Measurements from ENCODE around the gene ZNF521.

ZNF521 gene

DNA sequence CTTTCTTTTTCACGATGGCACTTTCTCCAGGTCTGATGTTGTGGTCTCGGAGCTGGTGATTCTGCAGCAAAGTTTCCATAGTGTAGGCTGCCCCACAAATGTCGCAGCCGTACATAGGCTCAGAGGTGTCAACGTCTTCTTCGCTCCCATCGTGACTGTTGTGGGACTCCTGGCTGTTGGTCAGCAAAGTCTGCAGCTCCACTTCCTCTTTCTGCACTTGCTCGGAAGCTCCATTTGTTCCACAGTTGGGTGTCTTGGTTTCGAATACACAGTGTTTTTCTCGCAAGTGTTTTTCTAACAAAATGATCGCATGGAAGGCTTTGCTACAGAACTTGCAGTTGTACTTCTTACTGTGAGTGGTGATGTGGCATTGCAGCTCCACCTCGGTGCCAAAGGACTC lies 126.8 kb downstream of the ZNF521 start:
- DNase-seq (ENCODE audit: low spot score) = no peak

DNA sequence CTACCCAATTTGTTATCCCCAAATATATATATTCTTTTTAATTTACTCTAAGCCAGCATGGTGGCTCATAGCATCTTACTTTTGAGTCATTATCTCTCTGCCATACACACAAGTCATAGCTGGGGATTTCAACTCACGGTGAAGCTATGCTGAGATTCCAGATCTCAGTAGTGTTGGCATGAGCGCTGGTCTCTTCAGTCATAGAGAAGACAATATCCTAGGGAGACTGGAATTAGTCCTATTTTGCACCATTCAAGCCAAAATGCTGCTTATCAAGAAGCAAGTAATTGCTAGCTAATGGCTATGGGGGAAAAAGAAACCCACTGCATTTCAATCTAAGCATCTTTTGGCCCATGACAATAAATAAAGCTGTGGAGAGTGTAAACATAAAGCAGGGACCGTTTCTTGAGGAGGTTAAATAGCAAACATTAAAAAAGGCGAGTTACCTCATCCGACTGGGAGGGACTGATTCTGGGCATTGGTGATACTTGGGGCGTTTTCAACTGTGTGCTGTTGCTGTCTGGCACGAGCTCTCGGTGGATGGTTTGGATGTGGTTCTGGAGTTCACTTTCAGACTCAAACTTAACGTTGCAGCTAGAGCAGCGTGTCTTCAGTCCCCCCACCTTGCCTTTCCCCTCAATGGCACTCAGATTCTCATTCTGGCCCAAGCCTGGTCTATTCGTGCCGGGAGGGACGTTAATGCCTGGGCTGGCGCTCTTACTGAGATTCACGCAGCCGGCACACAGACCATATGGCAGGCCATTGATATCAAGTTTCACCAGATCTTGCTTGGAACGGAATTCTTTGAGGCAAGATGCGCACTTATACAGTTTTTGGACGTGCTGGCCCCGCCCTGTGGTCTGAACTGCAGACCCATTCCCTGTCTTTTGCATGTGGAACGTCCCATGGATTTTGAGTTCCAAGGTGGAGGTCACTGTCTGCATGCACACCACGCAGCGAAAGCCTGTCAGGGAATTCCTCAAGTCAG lies 127.8 kb downstream of the ZNF521 start:
- no peak for DNase-seq (ENCODE audit: low spot score)

DNA sequence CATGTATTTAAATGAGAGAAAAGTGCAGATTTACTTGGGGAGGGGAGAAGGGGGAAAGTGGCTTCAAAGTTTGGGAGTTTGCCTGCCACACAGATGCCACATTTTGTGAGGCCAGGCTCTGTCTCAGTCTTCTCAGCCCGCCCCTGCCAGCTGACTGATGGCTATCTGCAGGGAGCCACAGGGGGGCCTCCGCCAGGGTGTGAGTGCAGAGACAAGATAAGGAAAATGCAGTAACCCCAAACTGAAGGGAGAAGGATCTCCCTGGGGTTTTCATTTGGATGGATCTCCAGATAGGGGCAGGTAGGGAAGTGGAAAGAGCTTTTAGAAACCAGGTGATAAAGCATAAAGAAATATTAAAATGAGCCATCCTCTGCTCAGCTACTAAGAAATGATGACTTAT lies 128.8 kb downstream of the ZNF521 start:
- DNase-seq (ENCODE audit: low spot score) = no peak

DNA sequence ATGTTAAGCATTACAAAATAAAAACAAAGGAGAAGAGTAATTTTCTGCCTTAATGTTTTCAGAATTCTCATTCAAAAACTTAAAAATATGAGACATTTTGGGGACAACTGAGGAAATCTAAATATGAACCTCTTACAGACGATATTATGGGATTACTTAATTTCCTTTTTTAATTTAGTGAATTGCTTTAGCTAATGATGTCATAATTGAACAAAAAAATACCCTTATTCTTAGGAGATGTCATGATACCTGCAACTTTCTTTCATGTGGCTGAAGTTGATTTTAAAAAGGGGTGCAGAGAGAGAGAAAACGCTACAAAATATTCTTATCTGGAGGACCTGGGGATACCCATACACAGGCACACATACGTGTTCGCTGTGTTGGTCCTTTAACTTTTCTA lies 129.3 kb downstream of the ZNF521 start:
- no peak for DNase-seq (ENCODE audit: low spot score)

DNA sequence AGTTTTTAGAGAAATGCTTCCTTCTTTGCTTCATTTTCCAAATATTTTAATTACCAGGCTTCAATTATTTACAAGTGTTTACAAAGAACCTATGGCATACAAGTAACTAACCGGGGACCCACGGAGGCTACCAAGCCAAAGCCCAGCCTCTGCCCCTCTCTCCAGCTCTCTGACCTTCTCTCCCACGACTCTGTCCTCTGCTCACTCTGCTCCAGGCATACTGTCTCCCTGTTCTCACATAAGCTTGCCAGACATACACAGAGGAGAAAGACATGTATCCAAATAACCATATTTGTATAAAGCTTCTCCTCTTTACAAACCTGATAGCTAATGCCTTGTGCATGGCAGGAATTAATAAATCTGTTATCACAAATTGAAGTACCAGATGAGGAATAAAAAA lies 141.3 kb downstream of the ZNF521 start:
- no peak for DNase-seq (ENCODE audit: low spot score)

DNA sequence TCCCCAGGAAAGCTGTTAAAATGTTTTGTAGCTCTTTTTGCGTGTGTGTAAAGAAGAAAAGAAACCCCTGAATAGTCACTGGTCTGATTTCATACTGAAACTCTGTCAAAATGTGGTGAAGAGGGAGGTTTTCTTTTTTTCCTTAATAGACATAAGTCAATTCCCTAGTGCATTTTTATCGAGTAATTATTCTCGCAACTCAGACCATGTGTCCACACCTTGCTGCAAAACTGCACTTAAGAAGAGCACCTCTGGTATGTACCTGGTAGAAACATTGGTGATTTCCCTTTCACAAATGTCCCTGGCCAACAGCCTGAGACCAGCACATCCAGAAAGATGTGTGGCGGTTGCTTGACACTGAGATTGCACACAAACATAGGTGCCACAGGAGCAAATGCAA lies 159.9 kb downstream of the ZNF521 start:
- DNase-seq (ENCODE audit: low spot score) = no peak

DNA sequence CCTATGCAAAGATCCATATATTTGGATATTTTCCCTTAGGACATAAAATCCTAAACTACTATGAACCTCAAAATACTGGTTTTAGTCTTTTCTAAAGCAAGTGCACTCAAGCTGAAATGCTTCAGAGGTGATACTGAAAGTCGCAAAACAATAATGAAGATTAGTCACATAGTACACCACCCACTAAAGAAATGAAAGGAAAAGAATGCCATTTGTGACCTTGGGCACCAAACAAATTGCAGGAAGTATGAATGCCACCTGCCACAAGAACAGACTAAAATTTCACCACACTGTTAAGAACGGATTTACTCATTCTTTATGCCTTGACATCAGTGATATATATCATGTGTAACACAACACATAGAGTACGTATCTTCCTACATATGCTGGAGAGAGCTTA lies 161.5 kb downstream of the ZNF521 start:
- peak; percentile 40 for DNase-seq (ENCODE audit: low spot score)

DNA sequence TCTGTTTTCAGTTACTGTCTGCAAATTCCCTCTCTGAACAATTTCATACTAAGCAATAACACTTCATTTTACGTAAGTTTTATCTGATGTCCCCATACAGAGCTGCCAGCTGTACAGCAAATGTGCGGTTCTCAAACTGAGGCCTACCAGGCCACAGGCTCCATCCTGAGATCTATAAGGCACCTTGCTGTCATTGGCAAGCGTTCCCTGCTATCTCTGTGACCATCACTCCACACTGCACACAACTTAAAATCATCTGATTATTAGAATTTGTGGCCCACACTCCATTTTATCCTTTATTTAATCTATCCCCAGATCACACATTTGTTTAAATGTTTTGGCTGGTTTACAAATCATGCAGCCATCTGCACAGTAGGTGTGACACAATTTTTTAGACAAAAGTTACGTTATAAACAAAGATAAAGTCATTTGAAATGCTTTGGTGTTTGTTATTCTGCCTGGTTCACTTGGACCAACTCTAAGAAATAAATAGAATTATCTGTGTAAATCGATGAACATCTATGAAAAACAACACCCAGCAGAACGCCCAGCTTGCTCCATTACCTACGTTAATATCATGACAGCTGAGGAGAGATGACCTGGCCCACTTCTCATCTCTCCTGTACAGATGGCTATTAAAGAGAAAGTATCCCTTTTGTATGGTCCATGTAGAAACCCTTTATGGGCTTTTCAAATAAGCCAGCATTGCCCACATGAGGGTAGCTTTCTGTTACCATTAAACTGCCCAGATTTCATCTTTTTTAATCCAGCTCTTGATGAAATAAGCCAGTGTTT lies 162.4 kb downstream of the ZNF521 start:
- DNase-seq (ENCODE audit: low spot score) = no peak

DNA sequence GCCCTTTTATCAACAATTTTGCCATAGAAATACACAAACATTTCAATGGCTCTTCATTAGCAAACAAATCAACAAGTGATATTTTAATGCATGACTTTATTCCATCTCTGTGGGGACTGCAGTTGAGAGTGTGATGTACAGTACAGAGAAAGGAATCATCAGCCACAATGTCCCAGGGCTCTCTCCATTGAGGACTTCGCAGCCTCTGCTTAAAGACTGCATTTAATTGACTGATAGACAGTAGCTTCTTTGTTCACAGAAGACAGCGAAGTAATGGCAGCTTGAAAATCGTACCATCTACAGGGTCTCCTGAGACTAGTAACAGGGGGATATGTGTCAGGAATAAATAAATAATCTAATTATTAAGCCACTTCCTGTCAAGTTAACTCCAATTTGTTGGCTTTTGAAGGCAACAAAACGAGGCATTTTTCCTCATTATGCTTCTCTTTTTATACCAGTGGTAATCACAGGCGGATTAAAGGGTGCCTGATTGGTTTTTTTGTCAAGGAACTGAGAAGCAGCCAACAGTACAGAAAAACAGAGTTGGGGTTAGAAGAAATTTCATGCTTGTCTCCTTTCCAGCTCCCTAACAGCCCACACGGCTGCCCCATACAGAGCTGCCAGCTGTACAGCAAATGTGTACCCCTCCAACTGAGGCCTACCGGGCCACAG lies 164.3 kb downstream of the ZNF521 start:
- DNase-seq (ENCODE audit: low spot score) = no peak

DNA sequence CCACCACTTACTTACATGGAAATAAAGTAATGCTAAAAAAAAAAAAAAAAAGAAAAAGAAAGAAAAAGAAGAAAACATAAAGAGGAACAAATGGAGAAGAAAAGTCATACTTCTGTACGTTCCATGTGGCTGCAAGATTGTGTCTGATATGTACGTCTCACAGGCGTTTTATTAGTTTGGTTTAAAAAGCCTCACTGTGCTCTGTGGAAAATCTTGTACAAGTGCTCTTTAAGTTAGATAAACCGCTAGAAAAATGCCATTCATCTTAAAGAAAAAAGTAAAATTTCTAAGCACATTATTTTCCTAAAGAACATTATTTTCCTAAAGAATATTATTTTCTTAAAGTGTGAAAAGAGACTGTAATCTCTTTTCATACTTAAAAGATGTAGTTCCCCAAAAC lies 165.1 kb downstream of the ZNF521 start:
- no peak for DNase-seq (ENCODE audit: low spot score)

DNA sequence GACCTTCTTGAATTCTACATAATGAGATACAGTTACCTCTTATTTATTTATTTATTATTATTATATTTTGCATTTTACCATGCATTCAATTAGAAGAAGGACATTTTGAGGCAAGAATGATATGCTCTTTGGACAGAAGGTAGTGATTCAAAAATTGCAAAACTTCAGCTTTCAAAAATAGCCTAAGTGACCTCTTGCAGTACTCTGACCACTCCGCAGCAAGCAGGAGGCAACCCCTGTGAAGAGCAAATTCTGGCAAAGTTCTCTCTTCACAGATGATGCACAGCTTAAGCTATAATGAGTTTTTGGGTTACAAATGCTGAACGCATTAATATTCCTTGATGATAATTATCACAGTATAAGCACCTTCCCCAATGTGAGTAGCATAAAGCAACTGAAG lies 170.0 kb downstream of the ZNF521 start:
- DNase-seq (ENCODE audit: low spot score) = no peak

DNA sequence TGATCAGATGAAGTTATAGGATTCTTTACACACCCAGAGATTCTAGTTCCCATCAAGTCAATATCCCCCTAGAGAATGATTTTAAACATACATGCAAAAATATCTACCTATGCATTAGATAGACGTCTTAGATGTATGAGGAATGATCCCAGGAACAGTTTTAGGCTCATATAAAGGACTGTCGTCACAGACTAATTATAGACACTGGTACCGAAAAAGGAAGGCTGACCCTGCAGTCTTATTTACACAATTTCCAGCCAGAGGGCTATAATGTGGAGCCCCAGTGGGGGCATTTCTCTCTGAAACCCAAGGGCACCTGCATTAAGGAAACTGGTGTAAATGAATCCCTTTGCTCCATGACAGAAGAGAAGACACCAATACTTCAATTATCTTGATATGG lies 170.4 kb downstream of the ZNF521 start:
- DNase-seq (ENCODE audit: low spot score) = no peak

DNA sequence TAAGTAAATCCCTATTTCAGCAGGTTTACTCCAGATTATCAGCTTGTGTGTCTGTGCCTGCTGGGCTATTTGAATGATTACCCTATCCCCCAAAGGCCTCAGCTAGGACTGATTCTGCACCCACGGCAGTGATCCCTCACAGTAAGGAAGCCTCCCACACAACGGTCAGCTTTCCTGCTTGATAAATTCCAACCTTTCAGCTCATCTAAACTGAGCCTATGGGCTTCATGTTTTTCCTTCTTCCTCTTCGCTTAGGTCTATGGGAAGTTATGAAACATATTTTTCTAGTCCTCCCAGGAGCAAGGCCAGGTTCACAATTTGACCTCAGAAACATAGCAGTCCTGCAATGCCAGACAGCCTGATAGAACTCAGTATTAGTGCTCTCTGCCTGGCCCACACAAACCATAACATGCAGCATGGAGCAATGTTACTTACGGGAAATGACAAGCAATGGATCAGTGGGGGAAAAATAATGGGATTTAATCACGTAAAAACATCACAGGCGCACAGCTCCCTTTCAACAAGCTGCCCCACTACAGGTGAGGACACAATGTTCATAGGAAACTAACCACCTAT lies 170.9 kb downstream of the ZNF521 start:
- no peak for DNase-seq (ENCODE audit: low spot score)

DNA sequence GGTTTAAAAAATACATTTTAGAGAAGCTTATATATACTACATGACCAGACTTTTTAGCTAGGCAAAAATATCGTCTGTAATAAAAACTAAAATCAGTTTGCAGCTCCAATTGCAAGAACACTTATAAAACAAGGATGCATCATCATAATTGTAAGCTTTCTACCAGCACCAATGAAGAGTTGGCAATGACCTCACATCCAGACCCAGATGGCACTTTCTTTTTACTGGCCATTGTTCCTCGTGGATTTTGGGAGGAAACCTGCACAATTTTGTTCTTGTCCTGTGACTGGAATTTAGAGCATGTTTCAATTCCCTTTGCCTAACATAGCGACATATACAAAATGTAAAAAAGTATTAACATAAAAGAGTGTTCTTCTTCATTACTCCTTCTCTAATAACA lies 174.3 kb downstream of the ZNF521 start:
- no peak for DNase-seq (ENCODE audit: low spot score)

DNA sequence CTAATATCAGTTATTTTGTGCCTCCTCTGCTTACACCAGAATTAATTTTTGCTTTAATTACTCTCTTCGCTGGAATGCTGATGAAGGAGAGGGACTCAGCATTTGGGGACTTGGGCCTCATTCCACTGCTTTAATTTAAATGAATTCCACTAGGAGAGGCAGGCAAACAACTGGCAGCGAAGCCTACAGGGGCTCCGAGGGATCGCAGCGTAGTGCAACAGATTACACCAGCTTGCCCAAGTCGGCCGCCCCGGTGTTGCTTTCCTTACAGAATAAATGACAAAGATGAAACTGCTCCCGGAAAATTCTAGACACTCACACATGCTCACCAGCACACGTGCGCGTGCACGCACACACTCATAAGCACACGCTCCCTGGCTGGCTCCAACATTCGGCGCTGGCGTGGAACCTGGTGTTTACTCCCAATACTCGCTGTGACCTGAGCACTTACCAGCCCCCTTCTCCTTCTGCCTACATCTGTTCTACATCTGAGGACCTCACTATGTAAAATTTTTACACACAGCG lies 175.4 kb downstream of the ZNF521 start:
- no peak for DNase-seq (ENCODE audit: low spot score)

DNA sequence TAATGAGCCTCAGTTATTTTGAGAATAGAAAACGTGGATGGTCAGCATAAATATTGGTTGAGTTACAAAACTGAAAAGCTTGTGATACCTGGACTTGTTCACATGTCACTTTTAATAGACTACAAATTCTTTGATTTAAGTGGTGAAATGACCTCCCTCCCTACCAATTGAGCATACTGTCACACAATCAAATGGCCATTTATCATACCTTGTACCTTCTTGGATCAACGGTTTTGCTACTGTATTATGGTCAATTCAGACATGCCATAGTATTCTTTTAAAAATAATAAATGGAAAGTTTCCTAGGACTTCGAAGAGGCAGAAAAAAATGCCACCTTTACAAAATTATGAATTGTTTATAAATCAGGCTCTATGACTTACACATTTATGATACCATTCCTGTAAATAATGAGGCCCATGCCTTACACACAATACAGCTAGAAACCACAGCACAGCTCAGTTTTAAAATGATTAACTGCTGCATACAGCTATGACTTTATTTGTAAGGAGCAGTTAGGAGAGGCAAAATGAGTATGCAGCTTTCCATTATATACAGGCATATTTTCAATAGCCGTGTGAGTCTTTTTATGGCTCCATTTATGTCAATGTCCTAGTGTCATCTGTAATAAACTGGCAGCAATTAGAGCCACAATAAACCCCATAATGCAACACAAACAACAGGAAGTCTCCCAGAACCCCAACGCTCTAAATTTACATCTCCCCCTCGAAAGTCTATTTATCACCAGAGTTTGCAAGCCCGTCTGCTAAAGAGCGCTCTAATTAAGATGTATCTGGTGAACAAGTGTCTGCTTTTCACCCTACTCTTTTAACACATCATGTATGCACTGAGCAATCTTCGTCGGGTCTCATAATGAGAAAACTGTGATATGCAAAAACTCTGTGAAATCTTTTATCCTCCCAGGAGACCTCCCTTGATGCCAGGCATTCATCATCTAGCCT lies 176.1 kb downstream of the ZNF521 start:
- DNase-seq (ENCODE audit: low spot score) = no peak

DNA sequence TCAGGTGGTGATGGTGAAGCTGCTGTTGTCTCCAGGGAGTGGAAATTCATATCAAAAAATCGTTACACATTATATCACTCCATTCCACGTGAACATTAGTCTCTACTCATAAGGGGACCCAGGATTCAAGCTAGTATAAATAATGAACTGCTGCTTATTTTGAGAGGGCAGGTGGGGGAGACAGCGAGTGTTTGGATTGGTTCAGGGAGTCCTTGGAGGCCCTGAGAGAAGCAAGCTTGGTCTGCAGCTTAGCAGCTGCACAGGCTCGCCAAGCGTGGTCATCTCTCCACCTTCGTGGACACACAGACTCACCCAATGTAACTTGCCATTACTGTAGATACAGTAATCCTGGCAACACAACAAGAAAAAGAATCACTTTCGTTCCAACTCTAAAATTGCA lies 177.6 kb downstream of the ZNF521 start:
- DNase-seq (ENCODE audit: low spot score) = no peak

DNA sequence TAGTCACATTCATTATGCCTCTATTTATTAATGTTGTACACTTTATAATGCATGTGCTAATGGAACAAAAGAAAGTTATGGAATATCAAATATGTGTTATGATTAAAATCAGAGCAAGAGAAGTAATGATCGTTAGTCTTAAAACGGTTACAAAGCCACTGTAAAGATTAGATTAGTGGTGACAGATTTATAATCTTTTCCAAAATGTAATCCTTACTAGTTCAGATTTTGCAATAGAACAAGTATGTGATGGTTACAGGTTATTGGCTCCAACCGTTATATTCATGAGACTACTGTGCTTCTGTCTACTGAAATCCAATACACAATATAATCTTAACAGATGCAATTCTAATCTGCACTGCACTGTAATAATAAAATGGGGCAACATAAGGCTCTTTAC lies 180.6 kb downstream of the ZNF521 start:
- DNase-seq (ENCODE audit: low spot score) = no peak

DNA sequence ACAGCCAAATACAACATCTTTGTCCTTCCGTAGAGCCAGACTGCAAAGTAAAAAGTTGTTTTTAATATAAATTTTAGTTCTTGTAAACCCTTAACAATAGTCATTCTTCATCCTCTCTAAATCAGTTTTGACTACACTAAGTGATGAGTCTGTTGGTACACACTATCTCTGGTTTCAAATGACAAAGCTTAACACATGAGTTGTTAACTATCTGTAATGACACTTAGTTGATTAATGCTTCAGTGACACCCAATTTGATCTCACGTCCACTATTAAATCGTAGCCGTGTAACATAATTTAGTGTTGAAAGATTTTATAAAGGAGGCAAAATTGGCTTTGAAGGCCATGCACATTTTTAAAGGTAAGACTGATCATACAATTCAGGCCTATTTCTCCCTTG lies 181.6 kb downstream of the ZNF521 start:
- no peak for DNase-seq (ENCODE audit: low spot score)

DNA sequence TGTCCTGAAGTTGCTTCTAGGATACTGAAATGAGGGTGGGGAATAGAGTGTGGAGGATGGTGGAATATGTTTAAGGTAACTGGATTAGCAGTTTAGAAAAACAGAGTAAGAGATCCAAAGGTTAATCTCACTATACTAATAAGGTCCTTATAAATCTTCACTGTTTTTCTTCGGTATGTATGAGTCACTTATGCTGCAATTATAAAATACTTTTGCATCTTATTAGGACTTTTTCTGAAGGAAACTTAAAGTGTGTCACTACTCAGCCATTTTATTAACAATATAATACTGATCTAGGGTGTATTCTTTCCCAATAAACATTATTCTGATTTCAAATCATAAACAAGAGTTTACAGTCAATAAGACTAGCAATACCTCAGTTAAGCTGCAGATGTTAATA lies 182.3 kb downstream of the ZNF521 start:
- no peak for DNase-seq (ENCODE audit: low spot score)

Measured in kidney capillary endothelial cell (primary cell).